HepG2 (cell line): ENCODE data around the gene FTL. TPM values are rescaled to one million over a fixed set of nuclear protein-coding genes. Genes with fewer than 3 reads are reported as not detected.

Experiments used
- BHLHE40 ChIP-seq: IDR thresholded peaks from 2 replicates; pipeline ENCODE4 v1.6.1; 2011; ENCODE audit warnings: low read length, improper control_type of control experiment
- MAX ChIP-seq: IDR thresholded peaks from 2 replicates; pipeline ENCODE4 v1.6.1; 2012; ENCODE audit warnings: inconsistent platforms
- MEF2D ChIP-seq: sonication (generic); formaldehyde crosslinking; IDR thresholded peaks from 2 replicates; pipeline ENCODE4 v1.5.1; 2020; ENCODE audit warnings: mild to moderate bottlenecking, missing genetic modification reagents
- MLLT10 ChIP-seq: sonication (generic); formaldehyde crosslinking; IDR thresholded peaks from 2 replicates; pipeline ENCODE4 v1.4.0; 2020; ENCODE audit warnings: missing genetic modification reagents
- POGZ ChIP-seq: sonication (generic); formaldehyde crosslinking; IDR thresholded peaks from 2 replicates; pipeline ENCODE4 v1.4.0; 2020; ENCODE audit warnings: mild to moderate bottlenecking, missing genetic modification reagents
- SAFB2 ChIP-seq: sonication (generic); formaldehyde crosslinking; IDR thresholded peaks from 2 replicates; pipeline ENCODE4 v1.5.1; 2020; ENCODE audit warnings: missing genetic modification reagents, low read depth, mild to moderate bottlenecking, borderline replicate concordance
- THAP7 ChIP-seq: sonication (generic); formaldehyde crosslinking; IDR thresholded peaks from 2 replicates; pipeline ENCODE4 v1.8.1; 2023; ENCODE audit warnings: mild to moderate bottlenecking, missing genetic modification reagents
- ZNF121 ChIP-seq: sonication (generic); formaldehyde crosslinking; IDR thresholded peaks from 2 replicates; pipeline ENCODE4 v1.5.0; 2020; ENCODE audit warnings: mild to moderate bottlenecking, missing genetic modification reagents
- ZNF770 ChIP-seq: sonication (generic); formaldehyde crosslinking; IDR thresholded peaks from 2 replicates; pipeline ENCODE4 v1.5.0; 2020; ENCODE audit warnings: mild to moderate bottlenecking, missing genetic modification reagents
- ZSCAN25 ChIP-seq: sonication (generic); formaldehyde crosslinking; IDR thresholded peaks from 2 replicates; pipeline ENCODE4 v1.8.0; 2022; ENCODE audit warnings: mild to moderate bottlenecking, missing genetic modification reagents
- polyA plus RNA-seq, 8 experiments: library from polyadenylated mRNA; depleted of rRNA in 3 of 8; stranded (reverse) in 7 of 8; unstranded in 1 of 8; fragments of >200 nt; fragmentation: Illumina TruSeq in 4 of 8; extraction: Trizol in 4 of 8; gene quantifications; 2 replicates each; pipeline versions ENCODE4 v1.2.1 to v1.2.3, GENCODE V29; 2011 to 2016; ENCODE audit warnings: low read depth in 4 of 8, missing spikeins in 1 of 8, mixed read lengths in 1 of 8; ENCODE audit not compliant: insufficient read depth in 1 of 8
- total RNA-seq, 5 experiments: library from RNA; depleted of rRNA; stranded (reverse); fragments of >200 nt; fragmentation: Illumina TruSeq; extraction: Trizol; gene quantifications; 2 replicates each; pipeline ENCODE4 v1.2.3, GENCODE V29; 2016; ENCODE audit warnings: low read depth in 1 of 5
- TF ChIP-seq, protein P1 (sequence below): sonication (generic); formaldehyde crosslinking; IDR thresholded peaks from 2 replicates; pipeline ENCODE4 v1.5.0; 2020; ENCODE audit warnings: mild to moderate bottlenecking, missing genetic modification reagents
- TF ChIP-seq, protein P2 (sequence below): sonication (generic); formaldehyde crosslinking; IDR thresholded peaks from 2 replicates; pipeline ENCODE4 v1.5.1; 2020; ENCODE audit warnings: missing genetic modification reagents, mild to moderate bottlenecking, borderline replicate concordance
- TF ChIP-seq, protein P3 (sequence below): sonication (generic); formaldehyde crosslinking; IDR thresholded peaks from 2 replicates; pipeline ENCODE4 v1.4.0; 2020; ENCODE audit warnings: missing genetic modification reagents
- TF ChIP-seq, protein P4 (sequence below): sonication (generic); formaldehyde crosslinking; IDR thresholded peaks from 2 replicates; pipeline ENCODE4 v1.5.0; 2020; ENCODE audit warnings: missing genetic modification reagents, mild to moderate bottlenecking, borderline replicate concordance
- TF ChIP-seq, protein P5 (sequence below): sonication (generic); formaldehyde crosslinking; IDR thresholded peaks from 2 replicates; pipeline ENCODE4 v1.4.0; 2020; ENCODE audit warnings: missing genetic modification reagents, mild to moderate bottlenecking, borderline replicate concordance

Gene FTL
- total and polyA plus RNA-seq, 2 of the 13 experiments (the other 11 are each of a cell fraction or from before 2014, with no cell fraction given), result 2,721 to 8,800 TPM

DNA sequence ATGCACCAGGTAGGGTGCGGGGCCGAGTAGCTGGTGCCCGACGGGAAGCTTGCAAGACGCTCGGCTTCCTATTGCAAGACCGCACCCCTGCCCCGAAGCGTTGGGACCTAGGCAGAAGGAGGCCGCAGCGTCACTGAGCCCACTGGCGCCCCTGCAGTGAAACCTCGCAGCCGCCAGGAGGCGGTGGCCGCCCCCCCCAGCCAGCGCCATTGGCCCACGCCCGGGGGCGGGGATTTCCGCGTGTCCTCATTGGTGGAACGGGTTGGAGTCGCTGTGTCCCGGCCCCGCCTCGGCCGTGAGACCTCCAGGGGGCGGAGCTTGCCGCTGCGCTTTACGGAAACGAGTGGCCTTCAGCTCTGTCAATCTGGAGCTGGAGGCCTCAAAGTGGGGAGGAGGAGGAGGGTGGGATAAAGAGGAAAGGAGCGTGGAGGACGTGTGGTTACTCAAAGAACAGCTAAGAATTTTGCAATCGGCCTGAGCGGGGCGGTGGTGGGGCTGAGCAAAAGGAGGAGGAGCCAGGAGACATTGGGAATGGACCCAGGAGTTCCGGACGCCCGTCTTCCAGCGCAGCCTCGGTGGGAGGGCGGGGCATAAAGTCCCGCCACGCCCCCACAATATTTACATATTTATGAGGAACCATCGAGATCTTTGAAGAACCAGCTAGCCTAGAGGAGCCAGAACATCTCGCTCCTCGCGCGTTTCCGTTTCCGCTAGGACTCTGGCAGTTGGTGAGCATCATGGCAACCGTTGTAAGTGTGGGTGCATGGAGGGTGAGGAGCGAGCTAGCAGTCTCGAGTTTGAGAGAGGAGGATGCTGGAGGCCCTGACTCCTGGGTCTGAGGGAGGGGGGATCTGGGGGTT lies 28.3 kb downstream of the FTL start, which contains the start of the genes GYS1 and RUVBL2 (continued):
- TF ChIP-seq, protein P1, sequence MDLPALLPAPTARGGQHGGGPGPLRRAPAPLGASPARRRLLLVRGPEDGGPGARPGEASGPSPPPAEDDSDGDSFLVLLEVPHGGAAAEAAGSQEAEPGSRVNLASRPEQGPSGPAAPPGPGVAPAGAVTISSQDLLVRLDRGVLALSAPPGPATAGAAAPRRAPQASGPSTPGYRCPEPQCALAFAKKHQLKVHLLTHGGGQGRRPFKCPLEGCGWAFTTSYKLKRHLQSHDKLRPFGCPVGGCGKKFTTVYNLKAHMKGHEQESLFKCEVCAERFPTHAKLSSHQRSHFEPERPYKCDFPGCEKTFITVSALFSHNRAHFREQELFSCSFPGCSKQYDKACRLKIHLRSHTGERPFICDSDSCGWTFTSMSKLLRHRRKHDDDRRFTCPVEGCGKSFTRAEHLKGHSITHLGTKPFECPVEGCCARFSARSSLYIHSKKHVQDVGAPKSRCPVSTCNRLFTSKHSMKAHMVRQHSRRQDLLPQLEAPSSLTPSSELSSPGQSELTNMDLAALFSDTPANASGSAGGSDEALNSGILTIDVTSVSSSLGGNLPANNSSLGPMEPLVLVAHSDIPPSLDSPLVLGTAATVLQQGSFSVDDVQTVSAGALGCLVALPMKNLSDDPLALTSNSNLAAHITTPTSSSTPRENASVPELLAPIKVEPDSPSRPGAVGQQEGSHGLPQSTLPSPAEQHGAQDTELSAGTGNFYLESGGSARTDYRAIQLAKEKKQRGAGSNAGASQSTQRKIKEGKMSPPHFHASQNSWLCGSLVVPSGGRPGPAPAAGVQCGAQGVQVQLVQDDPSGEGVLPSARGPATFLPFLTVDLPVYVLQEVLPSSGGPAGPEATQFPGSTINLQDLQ (CRISPR knock-in tag), result no peak
- peak; percentile 69; the same call in 1 of the 2 replicates for TF ChIP-seq SAFB2 (CRISPR knock-in tag)
- no peak for TF ChIP-seq MLLT10 (CRISPR knock-in tag)
- TF ChIP-seq POGZ (CRISPR knock-in tag), result no peak; the same call in 1 of the 2 replicates
- no peak for TF ChIP-seq BHLHE40
- peak; percentile 54; the same call in 1 of the 2 replicates for TF ChIP-seq ZSCAN25
- TF ChIP-seq, protein P2, sequence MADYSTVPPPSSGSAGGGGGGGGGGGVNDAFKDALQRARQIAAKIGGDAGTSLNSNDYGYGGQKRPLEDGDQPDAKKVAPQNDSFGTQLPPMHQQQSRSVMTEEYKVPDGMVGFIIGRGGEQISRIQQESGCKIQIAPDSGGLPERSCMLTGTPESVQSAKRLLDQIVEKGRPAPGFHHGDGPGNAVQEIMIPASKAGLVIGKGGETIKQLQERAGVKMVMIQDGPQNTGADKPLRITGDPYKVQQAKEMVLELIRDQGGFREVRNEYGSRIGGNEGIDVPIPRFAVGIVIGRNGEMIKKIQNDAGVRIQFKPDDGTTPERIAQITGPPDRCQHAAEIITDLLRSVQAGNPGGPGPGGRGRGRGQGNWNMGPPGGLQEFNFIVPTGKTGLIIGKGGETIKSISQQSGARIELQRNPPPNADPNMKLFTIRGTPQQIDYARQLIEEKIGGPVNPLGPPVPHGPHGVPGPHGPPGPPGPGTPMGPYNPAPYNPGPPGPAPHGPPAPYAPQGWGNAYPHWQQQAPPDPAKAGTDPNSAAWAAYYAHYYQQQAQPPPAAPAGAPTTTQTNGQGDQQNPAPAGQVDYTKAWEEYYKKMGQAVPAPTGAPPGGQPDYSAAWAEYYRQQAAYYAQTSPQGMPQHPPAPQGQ (CRISPR knock-in tag), result no peak
- no peak for TF ChIP-seq ZNF770 (CRISPR knock-in tag)
- TF ChIP-seq MAX, result peak; percentile 66
- TF ChIP-seq, protein P3, sequence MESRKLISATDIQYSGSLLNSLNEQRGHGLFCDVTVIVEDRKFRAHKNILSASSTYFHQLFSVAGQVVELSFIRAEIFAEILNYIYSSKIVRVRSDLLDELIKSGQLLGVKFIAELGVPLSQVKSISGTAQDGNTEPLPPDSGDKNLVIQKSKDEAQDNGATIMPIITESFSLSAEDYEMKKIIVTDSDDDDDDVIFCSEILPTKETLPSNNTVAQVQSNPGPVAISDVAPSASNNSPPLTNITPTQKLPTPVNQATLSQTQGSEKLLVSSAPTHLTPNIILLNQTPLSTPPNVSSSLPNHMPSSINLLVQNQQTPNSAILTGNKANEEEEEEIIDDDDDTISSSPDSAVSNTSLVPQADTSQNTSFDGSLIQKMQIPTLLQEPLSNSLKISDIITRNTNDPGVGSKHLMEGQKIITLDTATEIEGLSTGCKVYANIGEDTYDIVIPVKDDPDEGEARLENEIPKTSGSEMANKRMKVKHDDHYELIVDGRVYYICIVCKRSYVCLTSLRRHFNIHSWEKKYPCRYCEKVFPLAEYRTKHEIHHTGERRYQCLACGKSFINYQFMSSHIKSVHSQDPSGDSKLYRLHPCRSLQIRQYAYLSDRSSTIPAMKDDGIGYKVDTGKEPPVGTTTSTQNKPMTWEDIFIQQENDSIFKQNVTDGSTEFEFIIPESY (CRISPR knock-in tag), result no peak
- no peak for TF ChIP-seq ZNF121 (CRISPR knock-in tag)
- TF ChIP-seq THAP7 (CRISPR knock-in tag), result no peak
- TF ChIP-seq MEF2D, result no peak
- TF ChIP-seq, protein P4, sequence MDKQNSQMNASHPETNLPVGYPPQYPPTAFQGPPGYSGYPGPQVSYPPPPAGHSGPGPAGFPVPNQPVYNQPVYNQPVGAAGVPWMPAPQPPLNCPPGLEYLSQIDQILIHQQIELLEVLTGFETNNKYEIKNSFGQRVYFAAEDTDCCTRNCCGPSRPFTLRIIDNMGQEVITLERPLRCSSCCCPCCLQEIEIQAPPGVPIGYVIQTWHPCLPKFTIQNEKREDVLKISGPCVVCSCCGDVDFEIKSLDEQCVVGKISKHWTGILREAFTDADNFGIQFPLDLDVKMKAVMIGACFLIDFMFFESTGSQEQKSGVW (CRISPR knock-in tag), result no peak
- TF ChIP-seq, protein P5, sequence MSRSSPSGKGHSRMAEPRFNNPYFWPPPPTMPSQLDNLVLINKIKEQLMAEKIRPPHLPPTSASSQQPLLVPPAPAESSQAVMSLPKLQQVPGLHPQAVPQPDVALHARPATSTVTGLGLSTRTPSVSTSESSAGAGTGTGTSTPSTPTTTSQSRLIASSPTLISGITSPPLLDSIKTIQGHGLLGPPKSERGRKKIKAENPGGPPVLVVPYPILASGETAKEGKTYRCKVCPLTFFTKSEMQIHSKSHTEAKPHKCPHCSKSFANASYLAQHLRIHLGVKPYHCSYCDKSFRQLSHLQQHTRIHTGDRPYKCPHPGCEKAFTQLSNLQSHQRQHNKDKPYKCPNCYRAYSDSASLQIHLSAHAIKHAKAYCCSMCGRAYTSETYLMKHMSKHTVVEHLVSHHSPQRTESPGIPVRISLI (CRISPR knock-in tag), result no peak
